Gastroesophageal sphincter (tissue), 4 donors: ENCODE measurements around the gene SENP7. TPM values are rescaled to one million over a fixed set of nuclear protein-coding genes. Genes with fewer than 3 reads are reported as not detected.

Source experiments
- ATAC-seq: fragments of 150-250 bp; one replicate; pipeline ENCODE4 v1.9.1; 2016; ENCODE audit warnings: mild to moderate bottlenecking, moderate library complexity
- H3K27ac ChIP-seq, 4 donors: fragments of 200-600 bp; sonication (generic) in 3 of 4; 1 replicate in 3 of 4; 2 replicates in 1 of 4; pipeline ENCODE4 v1.5.1; 2016 to 2019
- H3K27me3 ChIP-seq: fragments of 200-600 bp; sonication (generic); one replicate; pipeline ENCODE4 v1.5.1; 2019
- H3K36me3 ChIP-seq, 2 donors: fragments of 200-600 bp; sonication (generic); one replicate each; pipeline ENCODE4 v1.5.1; 2019; ENCODE audit warnings: control low read depth in 1 of 2
- H3K4me1 ChIP-seq, 3 donors: fragments of 200-600 bp; sonication (generic); 1 replicate in 2 of 3; 2 replicates in 1 of 3; pipeline ENCODE4 v1.5.1; 2016 to 2019; ENCODE audit warnings: control low read depth in 2 of 3
- H3K4me3 ChIP-seq, 2 donors: fragments of 200-600 bp; sonication (generic); one replicate each; pipeline ENCODE4 v1.5.1; 2019; ENCODE audit warnings: mild to moderate bottlenecking in 1 of 2, moderate library complexity in 1 of 2
- H3K9me3 ChIP-seq, 3 donors: fragments of 200-600 bp; sonication (generic); one replicate each; pipeline ENCODE4 v1.5.1; 2017 to 2019; ENCODE audit warnings: control low read depth in 2 of 3
- CTCF ChIP-seq, 4 experiments: fragments of 200-600 bp in 2 of 4; fragments of 450-650 bp in 2 of 4; sonication (generic) in 1 of 4; IDR thresholded peaks; one replicate each; pipeline ENCODE4 v1.5.1; 2017 to 2019; ENCODE audit warnings: antibody characterized with exemption in 4 of 4, mild to moderate bottlenecking in 2 of 4, moderate library complexity in 2 of 4
- EP300 ChIP-seq: sonication (generic); formaldehyde crosslinking; IDR thresholded peaks from one replicate; pipeline ENCODE4 v1.6.1; 2017; ENCODE audit warnings: antibody characterized with exemption, mild to moderate bottlenecking
- POLR2A ChIP-seq, 2 donors: fragments of 450-650 bp; IDR thresholded peaks; one replicate each; pipeline ENCODE4 v1.6.1; 2017; ENCODE audit warnings: antibody characterized with exemption in 2 of 2, mild to moderate bottlenecking in 2 of 2, moderate library complexity in 1 of 2
- POLR2AphosphoS5 ChIP-seq: sonication (generic); formaldehyde crosslinking; IDR thresholded peaks from one replicate; pipeline ENCODE4 v1.6.1; 2017; ENCODE audit warnings: antibody characterized with exemption
- WGBS, 2 donors: methylation state at CpG; one replicate each; pipeline ENCODE4 v1.1.5; 2018; ENCODE audit warnings: low coverage in 1 of 2; 5-methylcytosine and 5-hydroxymethylcytosine counted together
- total RNA-seq, 4 donors: library from RNA; depleted of rRNA; stranded (reverse); fragments of >200 nt; gene quantifications; one replicate each; pipeline ENCODE4 v1.1.0, GENCODE V29; 2016

SENP7 gene
- total RNA-seq, 4 donors from 2014 or later = 14.8 to 41.4 (median 23.0) TPM

- Histone ChIP-seq H3K36me3 (no peaks in the 10 kb centered on the region), H3K27ac (no peak overlapping the region), H3K27me3 (no peaks in the 10 kb centered on the region), H3K4me1 (no peaks in the 10 kb centered on the region), H3K4me3 (no peak overlapping the region), H3K9me3 (no peaks in the 10 kb centered on the region)
- ATAC-seq = no peak
- TF ChIP-seq POLR2AphosphoS5 (no peak), EP300 (no peak), CTCF (IDR thresholded peaks at IDR 0.05) (no peak), POLR2A (IDR thresholded peaks at IDR 0.05) (no peak)
- WGBS, 2 donors = 71 to 86% methylated on average over 2 of the region's 2 CpGs
These were observed 17.7 kb upstream of the SENP7 start for GRCh38 chr3:101530686-101531047.

DNA sequence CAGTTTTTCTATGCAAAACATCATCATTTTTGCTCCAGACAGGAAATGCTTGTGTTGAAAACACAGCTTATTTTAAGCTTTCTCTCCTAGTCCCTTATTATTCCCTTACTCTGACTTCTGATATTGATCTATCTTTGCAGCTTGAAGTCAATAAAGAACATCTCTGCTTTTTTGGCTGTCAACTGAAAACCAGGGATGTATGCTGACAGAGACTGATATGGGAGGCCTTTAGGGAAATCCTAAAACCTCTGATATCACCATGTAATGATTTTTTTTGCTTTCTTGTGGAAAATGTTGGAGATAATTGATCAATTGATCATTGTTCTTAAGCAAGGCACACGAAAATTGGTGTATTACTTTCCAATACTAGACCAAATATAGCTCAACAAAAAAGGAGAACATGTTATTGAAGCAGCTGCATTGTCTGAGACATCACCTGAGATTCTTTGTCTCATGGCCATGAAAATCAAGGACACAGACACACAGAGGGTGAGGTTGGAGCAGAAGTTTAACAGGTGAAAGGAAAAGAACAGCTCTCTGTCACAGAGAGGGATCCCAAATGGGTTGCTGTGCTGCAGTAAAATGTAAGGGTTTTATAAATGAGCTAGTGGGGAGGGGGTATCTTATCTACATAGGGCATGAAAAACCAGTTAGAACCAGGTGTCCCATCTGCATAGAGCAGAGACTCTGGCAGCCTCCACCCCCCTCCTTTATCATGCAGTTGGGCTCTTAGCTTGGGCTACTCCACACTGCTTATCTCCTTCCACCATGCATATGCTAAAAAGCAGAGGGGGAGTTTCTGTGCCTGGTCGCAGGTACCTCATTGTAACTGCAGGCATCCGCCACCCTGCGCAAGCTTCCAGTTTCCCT, 17.0 kb upstream of the SENP7 start:
- no peak for ATAC-seq

DNA sequence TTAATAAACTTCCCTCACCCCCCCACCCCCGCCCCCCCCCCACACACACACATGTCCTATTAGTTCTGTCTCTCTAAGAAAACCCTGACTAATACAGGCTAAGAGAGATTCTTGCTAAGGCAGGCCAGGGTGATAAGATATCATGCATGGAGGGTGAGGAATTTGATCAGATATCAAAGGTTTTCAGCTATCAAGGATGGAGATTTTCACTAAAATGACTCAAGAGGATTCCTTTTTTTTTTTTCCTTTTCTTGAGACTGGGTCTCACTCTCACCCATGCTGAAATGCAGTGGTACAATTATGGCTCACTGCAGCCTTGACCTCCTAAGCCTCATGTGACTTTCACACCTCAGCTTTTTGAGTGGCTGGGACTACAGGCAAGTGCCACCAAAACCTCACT, 14.9 kb upstream of the SENP7 start:
- no peak for ATAC-seq
- Histone ChIP-seq H3K27ac (no peak overlapping the region), H3K4me1 (no peaks in the 10 kb centered on the region), H3K9me3 (no peaks in the 10 kb centered on the region), H3K4me3 (no peak overlapping the region), H3K27me3 (no peaks in the 10 kb centered on the region), H3K36me3 (no peaks in the 10 kb centered on the region)
- TF ChIP-seq CTCF (IDR thresholded peaks at IDR 0.05) (no peak), POLR2AphosphoS5 (no peak), EP300 (no peak), POLR2A (IDR thresholded peaks at IDR 0.05) (no peak)
- 0% methylated on average over 1 of the region's 1 CpG; no CpG with 5 or more reads in 1 of the 2 donors for WGBS, 2 donors

More for the DNA sequence above, 17.0 kb upstream of the SENP7 start:
- Histone ChIP-seq H3K9me3 (no peaks in the 10 kb centered on the region), H3K4me1 (no peaks in the 10 kb centered on the region), H3K4me3 (no peak overlapping the region), H3K36me3 (no peaks in the 10 kb centered on the region), H3K27me3 (no peaks in the 10 kb centered on the region), H3K27ac (no peak overlapping the region)
- TF ChIP-seq POLR2A (IDR thresholded peaks at IDR 0.05) (no peak), EP300 (no peak), CTCF (IDR thresholded peaks at IDR 0.05) (no peak), POLR2AphosphoS5 (no peak)
- 83 to 88% methylated on average over 4 of the region's 4 CpGs for WGBS, 2 donors

DNA sequence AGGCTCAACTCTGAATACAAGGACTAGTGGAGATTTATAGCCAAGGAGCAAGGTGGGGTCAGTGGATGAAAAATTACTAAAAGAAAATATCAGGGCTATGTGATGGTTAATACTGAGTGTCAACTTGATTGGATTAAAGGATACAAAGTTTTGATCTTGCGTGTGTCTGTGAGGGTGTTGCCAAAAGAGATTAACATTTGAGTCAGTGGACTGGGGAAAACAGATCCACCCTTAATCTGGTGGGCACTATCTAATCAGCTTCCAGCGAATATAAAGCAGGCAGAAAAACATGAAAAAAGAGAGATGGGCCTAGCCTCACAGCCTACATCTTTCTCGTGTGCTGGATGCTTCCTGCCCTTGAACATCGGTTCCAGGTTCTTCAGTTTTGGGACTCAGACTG, 14.4 kb upstream of the SENP7 start:
- no peak for ATAC-seq
- no peaks in the 10 kb centered on the region for H3K9me3 ChIP-seq
- H3K36me3 ChIP-seq = no peaks in the 10 kb centered on the region
- H3K4me1 ChIP-seq = no peaks in the 10 kb centered on the region
- H3K27ac ChIP-seq = no peak overlapping the region
- H3K27me3 ChIP-seq = no peaks in the 10 kb centered on the region
- H3K4me3 ChIP-seq = no peak overlapping the region
- TF ChIP-seq CTCF (IDR thresholded peaks at IDR 0.05) (no peak), POLR2A (IDR thresholded peaks at IDR 0.05) (no peak), EP300 (no peak), POLR2AphosphoS5 (no peak)
- 60 to 75% methylated on average over 2 to 4 of the region's 4 CpGs for WGBS, 2 donors

- H3K36me3 ChIP-seq = no peaks in the 10 kb centered on the region
- H3K9me3 ChIP-seq = no peaks in the 10 kb centered on the region
- H3K27ac ChIP-seq = no peak overlapping the region
- no peak for ATAC-seq
- TF ChIP-seq EP300 (no peak), POLR2AphosphoS5 (no peak), CTCF (IDR thresholded peaks at IDR 0.05) (no peak), POLR2A (IDR thresholded peaks at IDR 0.05) (no peak)
- no peak overlapping the region for H3K4me3 ChIP-seq
- H3K4me1 ChIP-seq = no peaks in the 10 kb centered on the region
- WGBS, 2 donors = 71 to 72% methylated on average over 2 to 4 of the region's 4 CpGs
- peaks cover 23% of the 10 kb centered on the region for H3K27me3 ChIP-seq
These were observed 8.2 kb upstream of the SENP7 start for GRCh38 chr3:101521211-101521701.
